ENCODE results near the gene GGT6. TPM values are rescaled to one million over a fixed set of nuclear protein-coding genes. Genes with fewer than 3 reads are reported as not detected.

GGT6 gene
- polyA plus RNA-seq, 3 donors = not detected

DNA sequence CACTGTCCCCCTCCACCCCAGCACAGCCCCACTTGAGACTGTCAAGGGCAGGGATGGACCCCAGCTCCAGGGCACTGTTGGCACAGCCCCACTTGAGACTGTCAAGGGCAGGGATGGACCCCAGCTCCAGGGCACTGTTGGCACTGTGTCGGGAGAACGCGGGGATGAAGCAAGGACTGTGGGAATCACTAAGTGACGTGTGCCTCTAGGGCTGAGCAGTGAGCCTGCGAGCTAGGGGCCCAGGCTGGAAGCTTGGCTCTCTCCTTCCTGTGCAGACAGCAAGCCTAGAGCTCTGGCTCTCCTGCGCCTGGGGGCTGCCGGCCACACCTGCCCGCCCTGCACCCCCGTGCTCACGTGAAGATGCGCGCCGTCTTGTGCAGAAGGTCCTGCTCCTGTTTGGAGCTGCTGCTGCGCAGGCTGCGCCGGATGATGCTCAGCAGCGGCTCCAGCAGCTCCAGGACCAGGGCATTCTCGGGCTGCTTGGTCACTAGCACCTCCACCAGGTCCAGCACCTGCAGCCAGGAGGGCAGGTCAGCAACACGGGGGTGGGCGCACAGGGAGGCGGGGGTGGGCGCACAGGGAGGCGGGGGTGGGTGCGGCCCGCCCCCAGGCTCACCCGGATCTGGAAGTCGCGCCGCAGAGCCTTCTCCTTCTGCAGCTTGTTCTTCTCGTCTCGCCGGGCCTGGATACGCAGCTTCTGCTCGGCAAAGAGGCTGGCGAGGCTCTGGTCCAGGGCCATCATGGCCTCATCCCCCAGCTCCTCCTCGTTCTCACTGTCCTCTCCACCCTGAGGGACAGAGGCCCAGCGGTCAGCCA, 16.0 kb downstream of the GGT6 start:
- Histone ChIP-seq H3K9ac (ENCODE audit: insufficient read depth, low read length, poor library complexity, severe bottlenecking) (no peak overlapping the region), H3K4me3 (replicated peaks in 1 of 3; ENCODE audit: low read depth in 2 of 3, low read length in 3 of 3) (no peak overlapping the region), H3K4me2 (replicated peaks; ENCODE audit: extremely low read depth, low read length, poor library complexity, severe bottlenecking) (no peak overlapping the region), H4K20me1 (ENCODE audit: insufficient read depth, low read length) (no peaks in the 10 kb centered on the region), H3K79me2 (ENCODE audit: insufficient read depth, low read length) (no peaks in the 10 kb centered on the region), H3K27me3 (ENCODE audit: control insufficient read depth in 2 of 2, insufficient read depth in 2 of 2, low read length in 2 of 2) (no peaks in the 10 kb centered on the region), H3K36me3 (replicated peaks in 1 of 2; ENCODE audit: control insufficient read depth in 1 of 2, insufficient read depth in 2 of 2, low read length in 2 of 2) (peaks cover 81 to 90% of the 10 kb centered on the region in 2 donors), H3K27ac (ENCODE audit: low read depth in 1 of 2, low read length in 2 of 2) (no peak overlapping the region), H3K4me1 (ENCODE audit: control insufficient read depth in 1 of 2, insufficient read depth in 2 of 2, low read length in 2 of 2) (no peaks in the 10 kb centered on the region), H3K9me3 (replicated peaks in 1 of 2; ENCODE audit: control insufficient read depth in 1 of 2, insufficient read depth in 1 of 2, low read length in 2 of 2) (no peaks in the 10 kb centered on the region), H2AFZ (ENCODE audit: insufficient read depth, low read depth, low read length, poor library complexity, severe bottlenecking) (no peak overlapping the region)
- H3K9me3 Mint-ChIP-seq = no peaks in the 10 kb centered on the region
- intact Hi-C loops (cut with micrococcal nuclease) = no loop called here
- H3K36me3 Mint-ChIP-seq = peaks cover 55 to 95% of the 10 kb centered on the region in 2 donors
- peak overlapping the region in 1 of 7 donors; percentile 33 for H3K27ac Mint-ChIP-seq
- H3K27me3 Mint-ChIP-seq (ENCODE audit: low read depth in 3 of 3) = peaks cover 0 to 6% (median 3%) of the 10 kb centered on the region in 3 donors
- DNase-seq = no peak
- WGBS (ENCODE audit: insufficient coverage) = 97% methylated on average over 36 of the region's 37 CpGs
- no peaks in the 10 kb centered on the region for H3K4me1 Mint-ChIP-seq
- H3K4me3 Mint-ChIP-seq = no peak overlapping the region
- TF ChIP-seq, protein P1, sequence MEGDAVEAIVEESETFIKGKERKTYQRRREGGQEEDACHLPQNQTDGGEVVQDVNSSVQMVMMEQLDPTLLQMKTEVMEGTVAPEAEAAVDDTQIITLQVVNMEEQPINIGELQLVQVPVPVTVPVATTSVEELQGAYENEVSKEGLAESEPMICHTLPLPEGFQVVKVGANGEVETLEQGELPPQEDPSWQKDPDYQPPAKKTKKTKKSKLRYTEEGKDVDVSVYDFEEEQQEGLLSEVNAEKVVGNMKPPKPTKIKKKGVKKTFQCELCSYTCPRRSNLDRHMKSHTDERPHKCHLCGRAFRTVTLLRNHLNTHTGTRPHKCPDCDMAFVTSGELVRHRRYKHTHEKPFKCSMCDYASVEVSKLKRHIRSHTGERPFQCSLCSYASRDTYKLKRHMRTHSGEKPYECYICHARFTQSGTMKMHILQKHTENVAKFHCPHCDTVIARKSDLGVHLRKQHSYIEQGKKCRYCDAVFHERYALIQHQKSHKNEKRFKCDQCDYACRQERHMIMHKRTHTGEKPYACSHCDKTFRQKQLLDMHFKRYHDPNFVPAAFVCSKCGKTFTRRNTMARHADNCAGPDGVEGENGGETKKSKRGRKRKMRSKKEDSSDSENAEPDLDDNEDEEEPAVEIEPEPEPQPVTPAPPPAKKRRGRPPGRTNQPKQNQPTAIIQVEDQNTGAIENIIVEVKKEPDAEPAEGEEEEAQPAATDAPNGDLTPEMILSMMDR (IDR thresholded peaks at IDR 0.05) = no peak

DNA sequence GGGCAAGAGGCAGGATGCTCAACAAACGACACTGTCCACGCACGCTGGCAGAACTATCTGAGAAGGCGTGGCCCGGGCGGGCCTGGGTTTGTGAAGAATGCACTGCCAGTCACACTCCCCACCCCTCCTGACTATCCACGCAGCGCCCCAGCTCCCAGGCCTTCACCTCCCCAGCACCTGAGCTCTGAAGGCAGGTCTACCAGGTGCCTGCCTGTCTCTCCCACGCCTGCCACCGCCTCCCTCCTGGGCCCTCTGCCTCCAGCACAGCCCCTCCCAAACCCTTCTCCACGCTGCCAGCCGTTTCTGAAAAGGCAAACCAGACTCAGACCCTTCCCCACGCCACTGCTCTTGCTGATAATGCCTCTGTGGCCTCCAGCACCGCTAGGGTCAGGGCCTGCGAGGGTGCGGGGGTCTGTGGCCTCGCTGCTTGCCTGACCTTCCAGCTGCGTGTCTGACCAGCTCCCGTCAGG, 16.8 kb downstream of the GGT6 start:
- no peaks in the 10 kb centered on the region for H3K27me3 ChIP-seq (ENCODE audit: control insufficient read depth in 2 of 2, insufficient read depth in 2 of 2, low read length in 2 of 2)
- WGBS (ENCODE audit: insufficient coverage) = 87% methylated on average over 13 of the region's 19 CpGs
- intact Hi-C loops (cut with micrococcal nuclease) = no loop called here
- H3K27me3 Mint-ChIP-seq (ENCODE audit: low read depth in 3 of 3) = peaks cover 0 to 6% (median 0%) of the 10 kb centered on the region in 3 donors
- H3K36me3 Mint-ChIP-seq = peaks cover 58 to 95% of the 10 kb centered on the region in 2 donors
- TF ChIP-seq, protein P1 (IDR thresholded peaks at IDR 0.05) = no peak
- DNase-seq = no peak
- peaks cover 81 to 90% of the 10 kb centered on the region in 2 donors for H3K36me3 ChIP-seq (replicated peaks in 1 of 2; ENCODE audit: control insufficient read depth in 1 of 2, insufficient read depth in 2 of 2, low read length in 2 of 2)
- H3K9ac ChIP-seq (ENCODE audit: insufficient read depth, low read length, poor library complexity, severe bottlenecking) = no peak overlapping the region
- H3K27ac Mint-ChIP-seq = peak overlapping the region in 1 of 7 donors; percentile 18
- no peaks in the 10 kb centered on the region for H3K9me3 Mint-ChIP-seq
- no peaks in the 10 kb centered on the region for H3K4me1 ChIP-seq (ENCODE audit: control insufficient read depth in 1 of 2, insufficient read depth in 2 of 2, low read length in 2 of 2)
- no peak overlapping the region for H3K4me3 Mint-ChIP-seq
- no peak overlapping the region for H2AFZ ChIP-seq (ENCODE audit: insufficient read depth, low read depth, low read length, poor library complexity, severe bottlenecking)
- H3K27ac ChIP-seq (ENCODE audit: low read depth in 1 of 2, low read length in 2 of 2) = no peak overlapping the region
- no peaks in the 10 kb centered on the region for H4K20me1 ChIP-seq (ENCODE audit: insufficient read depth, low read length)
- H3K4me1 Mint-ChIP-seq = no peaks in the 10 kb centered on the region
- H3K79me2 ChIP-seq (ENCODE audit: insufficient read depth, low read length) = no peaks in the 10 kb centered on the region
- H3K4me3 ChIP-seq (replicated peaks in 1 of 3; ENCODE audit: low read depth in 2 of 3, low read length in 3 of 3) = no peak overlapping the region
- H3K9me3 ChIP-seq (replicated peaks in 1 of 2; ENCODE audit: control insufficient read depth in 1 of 2, insufficient read depth in 1 of 2, low read length in 2 of 2) = no peaks in the 10 kb centered on the region
- no peak overlapping the region for H3K4me2 ChIP-seq (replicated peaks; ENCODE audit: extremely low read depth, low read length, poor library complexity, severe bottlenecking)

Measured in CD14-positive monocyte (primary cell).